DMS79 (cell line): Measurements from ENCODE around the gene VDAC1.
"Not testable (repeated sequence)": the region's sequence is repeated elsewhere in the genome, so short reads cannot be mapped to it uniquely, and the experiment has no call there.

ENCODE experiments used
- DNase-seq: peaks from one replicate; lab custom pipeline; 2025; lab: John Stamatoyannopoulos, UW

Gene VDAC1

DNA sequence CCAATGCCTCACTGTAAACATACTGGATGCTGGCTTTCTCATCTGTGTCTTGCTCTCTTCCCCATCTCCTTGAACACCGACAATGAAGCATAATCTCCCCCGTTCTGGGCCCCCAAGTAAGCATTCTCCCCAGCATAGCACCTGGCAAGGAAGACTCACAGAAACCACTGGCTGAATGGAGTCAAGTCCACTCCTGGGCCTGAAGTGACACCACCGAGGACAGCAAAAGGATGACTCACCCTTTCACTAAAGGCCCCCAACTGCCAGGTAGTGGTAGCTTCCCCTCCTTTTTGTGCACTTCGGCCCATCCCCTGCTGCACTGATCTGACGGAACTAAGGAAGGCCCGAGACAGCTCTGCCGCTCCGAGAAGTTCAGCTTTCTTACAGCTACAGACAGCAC lies 9.4 kb downstream of the VDAC1 start:
- no peak for DNase-seq

DNA sequence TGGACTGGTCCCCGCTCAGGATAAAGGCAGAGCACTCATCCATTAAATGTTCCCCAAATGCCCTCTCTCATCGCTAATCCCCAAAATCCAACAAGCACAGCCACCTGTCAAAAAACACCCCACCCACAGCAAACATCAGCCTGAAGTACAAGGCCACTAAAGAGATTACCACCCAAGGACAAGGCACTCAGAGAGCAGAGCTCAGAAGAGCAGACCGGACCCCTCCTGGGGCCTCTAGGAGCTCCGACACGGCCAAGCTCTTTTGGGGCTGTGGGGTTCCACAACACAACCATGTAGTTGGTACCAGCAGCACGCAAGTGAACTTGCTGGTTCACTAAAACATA lies 9.8 kb downstream of the VDAC1 start:
- DNase-seq: no peak

DNA sequence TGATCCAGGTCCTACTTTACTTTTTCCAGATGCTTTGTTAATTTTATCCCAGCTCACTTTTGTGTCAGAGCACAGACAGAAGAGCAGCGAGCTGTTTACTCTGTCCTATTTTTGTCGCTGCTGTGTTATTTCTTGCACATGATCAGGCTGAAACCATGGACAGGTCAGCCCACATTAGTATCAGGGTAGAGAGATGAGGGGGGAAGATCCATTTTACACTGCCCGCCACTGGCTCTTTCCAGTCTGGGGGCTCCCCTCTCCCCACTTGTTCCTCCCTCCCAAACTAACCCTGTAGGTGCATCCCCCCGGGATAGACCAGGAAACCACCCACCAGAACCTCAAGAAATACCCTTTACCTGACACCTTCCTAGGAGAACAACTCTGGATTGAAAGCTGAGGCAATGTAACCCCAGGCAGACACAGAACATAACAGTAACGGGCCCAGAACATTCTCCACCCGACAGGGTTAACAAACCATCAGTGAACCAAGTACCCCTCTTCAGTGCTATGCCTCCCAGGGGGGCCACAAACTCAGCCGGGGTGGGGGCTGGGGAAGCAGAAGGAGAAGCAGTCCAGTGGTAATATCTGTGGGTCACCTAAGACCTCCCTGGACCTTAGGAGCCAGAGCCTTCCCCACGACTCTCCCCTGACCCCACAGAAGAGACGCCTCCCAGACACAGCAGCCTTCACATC lies 10.3 kb downstream of the VDAC1 start:
- DNase-seq: no peak

DNA sequence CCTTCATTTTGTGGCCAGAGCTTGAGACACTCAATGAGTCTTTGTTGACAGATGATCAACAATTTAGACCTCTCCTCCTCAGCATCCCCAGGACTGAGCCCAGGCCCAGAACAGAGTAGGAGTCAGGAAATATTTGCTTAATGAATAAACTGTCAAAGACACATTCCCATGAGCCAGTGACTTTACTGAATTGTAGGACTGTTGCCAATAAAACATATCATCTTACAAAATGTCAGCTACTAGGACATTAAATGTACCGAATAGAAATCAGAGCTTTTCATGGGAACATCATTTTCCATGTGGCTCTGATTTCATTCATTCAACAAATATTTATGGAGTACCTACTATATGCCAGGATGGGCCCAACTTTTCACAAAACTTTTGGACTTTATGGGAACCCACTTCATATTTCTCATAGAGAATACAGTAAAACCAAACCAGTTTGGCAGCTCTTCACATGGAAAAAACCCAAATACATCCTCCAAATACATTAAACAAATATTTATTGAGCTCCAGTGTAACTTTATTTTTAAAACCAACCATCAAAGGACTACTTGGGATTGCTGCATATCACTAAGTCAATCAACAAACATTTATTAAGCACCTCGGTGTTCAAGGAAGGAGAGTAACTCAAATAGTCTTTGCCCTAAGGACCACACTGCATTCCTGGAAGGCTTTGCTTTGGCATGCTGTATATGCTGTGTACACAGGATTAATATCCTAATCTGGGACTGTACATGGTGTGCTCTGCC lies 11.4 kb downstream of the VDAC1 start:
- no peak for DNase-seq

DNA sequence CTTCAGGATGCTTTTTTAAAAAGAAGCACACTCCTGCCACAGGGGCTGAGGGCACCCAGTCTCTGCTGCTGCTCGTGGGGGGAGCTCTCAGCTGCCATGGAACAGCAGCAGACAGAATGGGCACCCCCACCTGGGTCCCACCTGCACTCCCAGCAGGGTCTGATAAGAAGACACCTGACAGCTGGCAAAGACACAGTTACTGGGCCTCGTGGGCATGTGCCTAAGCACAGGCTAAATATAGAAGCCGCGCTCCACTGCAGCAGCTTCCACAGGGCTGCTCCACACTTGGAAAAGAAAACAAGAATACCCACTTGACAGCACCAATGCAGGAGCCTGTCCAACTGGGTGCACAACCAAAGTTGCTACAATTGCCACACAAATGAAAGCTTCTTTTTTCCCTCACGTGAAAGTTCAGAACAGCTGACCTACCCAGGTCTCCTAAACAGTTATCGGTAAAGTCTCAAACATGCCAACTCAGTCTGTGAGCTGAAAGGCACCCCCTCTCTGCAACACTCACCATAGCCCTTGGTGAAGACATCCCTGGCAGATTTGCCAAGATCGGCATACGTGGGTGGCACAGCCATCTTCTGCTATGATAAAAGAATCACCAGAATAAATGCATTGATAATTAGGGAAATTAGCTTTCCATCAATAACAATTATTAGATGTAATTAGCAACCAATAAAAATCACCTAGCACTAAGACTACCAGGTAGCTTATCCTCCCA lies 12.2 kb downstream of the VDAC1 start:
- no peak for DNase-seq

DNA sequence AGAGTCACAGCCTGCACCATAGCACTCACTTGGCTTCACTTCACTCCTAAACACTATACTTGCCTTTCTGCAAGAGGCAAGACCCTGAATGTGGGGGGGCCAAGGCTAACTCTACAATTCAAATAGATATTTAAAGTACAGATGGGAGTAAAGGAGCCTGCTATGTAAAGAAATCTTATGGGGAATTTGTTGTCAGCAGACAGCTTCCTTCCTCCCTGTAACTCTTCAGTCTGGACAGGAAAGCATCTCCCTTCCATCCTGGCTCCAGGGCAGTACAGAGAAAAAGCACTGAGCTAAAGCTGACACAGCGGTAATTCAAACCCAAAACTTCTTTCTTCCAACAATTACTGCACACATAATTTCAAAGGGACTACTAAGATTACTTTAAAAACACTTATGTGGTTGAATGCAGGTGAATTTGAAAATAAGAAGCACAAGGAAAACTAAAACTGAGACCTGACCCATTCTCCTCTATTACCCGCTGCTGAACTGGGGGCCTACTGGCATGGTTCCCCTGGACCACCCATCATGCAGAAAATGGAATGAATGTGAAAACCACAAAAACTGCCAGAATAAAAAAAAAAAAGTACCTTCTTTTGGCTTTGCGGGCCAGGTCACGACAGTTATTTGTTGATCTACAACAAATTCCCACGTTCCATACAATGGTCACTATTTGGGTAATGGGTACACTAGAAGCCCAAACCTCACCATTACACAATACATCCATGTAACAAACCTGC lies 13.4 kb downstream of the VDAC1 start:
- DNase-seq: no peak

DNA sequence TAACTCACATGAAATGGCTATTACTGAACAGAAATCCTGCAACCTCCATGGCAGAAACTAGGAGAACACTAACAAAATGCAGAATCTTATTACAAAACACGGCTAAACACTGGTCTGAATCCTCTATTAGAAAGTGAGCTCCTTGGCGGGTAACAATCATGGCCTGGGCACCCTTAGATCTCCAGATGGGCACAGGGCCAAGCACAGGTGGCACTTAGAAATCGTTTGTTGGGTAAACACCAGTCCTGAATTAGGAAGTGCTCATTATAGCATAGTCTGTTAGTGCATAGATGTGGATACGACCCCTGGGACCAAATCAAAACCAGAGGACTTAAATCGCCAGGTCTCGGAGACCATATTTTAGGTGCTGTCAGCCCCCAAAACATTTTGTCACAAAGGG lies 14.4 kb downstream of the VDAC1 start:
- peak; percentile 17 for DNase-seq

DNA sequence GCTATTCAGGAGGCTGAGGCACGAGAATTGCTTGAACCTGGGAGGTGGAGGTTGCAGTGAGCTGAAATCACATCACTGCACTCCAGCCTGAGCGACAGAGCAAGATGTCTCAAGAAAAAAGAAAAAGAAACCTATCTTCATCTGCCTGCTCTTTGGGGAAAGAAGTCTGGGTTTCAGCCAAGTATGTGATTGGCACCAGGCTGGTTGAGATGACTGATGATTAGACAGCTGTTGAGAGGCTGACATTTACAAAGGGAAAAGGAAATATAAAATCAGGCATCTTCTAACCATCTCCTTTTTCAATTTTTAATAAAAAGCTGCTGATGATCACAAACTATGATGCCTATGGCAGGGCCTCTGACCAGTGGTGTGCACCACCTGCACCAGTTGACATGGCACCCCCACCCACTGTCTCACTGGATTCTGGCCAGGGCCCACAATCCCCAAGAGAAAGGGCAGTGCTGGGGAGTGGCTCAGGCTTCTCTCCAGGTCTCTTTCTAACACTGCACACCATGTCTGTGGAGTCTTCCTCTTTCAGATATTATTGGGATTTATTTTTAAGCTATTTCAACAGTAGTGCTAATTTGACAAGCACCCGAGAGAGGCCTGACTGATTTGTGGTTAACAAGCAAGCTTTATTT lies 19.1 kb downstream of the VDAC1 start:
- no peak for DNase-seq

DNA sequence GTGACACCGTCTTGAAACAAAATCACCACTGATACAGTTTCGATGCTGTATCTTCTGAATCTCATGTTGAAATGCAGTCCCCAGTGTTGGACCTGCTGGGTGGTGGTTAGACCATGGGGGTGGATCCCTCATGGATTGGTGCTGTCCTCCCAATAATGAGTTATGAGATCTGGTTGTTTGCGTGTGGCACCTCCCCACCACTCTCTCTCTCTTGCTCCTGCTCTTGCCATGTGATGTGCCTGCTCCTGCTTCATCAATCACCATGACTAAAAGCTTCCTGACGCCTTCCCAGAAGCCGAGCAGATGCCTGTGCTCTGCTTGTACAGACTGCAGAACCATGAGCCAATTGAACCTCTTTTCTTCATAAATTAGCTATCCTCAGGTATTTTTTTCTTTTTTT lies 21.1 kb downstream of the VDAC1 start:
- DNase-seq: no peak

DNA sequence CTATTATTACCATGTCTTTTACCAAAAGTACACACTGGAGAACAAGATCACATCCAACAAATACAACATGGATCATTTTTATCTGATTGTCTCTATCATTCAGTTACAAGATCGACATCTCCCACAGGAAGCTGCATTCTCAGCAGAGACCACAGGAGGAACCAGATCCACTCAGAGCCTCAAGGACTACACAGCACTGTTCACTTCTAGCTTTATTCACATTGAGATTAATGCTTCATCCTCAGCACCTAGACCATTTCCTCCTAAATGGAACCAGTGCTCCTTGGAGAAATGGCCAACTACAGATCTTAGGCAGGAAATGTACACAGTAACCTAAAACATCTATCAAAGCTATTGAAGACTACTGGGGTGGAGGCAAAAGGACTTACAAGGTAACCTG lies 23.1 kb downstream of the VDAC1 start:
- DNase-seq: no peak

DNA sequence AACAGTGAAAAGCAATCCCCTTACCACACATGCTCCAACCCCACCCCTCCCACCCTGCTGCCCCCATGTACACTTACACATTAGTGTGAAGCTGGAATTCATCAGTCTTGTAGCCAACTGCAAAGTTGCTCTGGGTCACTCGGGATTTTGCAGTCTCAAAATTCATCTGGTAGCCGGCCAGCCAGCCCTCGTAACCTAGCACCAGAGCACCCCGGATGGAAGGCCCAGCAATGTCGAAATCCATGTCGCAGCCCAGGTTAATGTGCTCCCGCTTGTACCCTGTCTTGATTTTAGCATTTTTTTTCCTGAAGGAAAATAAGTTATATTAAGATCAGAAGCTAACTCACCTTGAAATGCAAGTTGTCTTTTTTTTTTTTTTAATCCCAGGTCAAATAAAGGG lies 24.1 kb downstream of the VDAC1 start:
- DNase-seq: no peak

DNA sequence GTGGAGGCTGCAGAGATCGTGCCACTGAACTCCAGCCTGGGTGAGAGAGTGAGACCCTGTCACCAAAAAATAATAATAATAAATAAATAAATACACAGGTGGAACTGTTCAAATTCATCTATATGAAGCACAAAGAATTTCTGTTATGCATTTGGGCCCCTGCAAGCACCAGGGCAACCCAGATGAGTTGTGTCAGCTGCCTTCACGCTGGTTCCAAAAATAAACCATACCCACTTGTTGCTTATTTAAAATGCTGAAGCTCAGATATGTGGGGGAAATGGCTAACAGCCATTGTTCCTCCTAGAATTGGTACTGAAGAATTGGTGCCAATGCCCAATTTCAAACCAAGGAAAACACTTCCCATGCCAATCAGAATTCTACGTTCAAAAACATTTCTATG lies 25.8 kb downstream of the VDAC1 start:
- DNase-seq: no peak

DNA sequence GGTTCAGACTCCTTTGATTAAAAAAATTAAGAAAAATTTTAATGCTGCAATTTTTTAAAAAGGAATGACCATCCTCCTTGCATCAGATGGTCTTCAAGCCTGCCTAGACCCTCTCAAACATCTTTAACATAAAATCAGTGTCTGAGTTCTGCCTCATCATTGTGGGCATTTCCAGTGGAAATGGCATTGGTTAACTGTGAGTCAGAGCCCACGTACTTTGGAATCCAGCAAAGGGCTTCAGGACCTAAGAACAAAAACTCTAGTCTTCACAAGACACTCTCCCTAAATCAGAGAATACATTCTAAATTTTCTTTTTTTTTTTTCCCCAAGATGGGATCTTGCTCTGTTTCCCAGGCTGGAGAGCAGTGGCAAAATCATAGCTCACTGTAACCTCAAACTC lies 26.9 kb downstream of the VDAC1 start:
- DNase-seq: no peak

DNA sequence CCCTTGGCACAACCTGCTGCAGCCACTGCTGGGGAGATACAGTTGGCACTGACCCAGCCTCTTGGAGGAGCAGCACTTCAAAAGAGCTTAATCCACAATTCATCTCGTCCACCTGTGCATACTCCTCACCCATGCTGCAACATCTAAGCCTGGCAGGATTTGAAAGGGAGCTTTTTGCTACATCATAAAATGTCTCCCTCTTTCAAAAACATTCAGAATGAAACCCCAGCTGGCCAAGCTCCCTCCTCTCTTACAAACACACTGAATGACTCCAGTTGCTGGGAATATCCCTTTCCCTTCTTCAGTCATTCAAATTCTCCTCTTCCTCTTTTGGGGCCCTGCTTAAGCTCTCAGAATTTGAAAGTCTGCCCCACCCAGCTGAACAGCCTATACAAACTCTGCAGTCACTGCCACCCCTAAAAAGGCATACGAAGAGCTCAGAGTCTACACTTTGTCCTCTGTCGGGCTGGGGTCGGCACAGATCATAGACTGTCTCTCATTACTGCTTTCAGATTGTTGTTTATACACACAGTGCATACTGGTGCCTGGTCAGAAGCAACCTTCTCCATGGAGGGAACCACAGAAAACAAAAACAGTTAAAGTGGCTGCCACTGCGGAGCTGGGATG lies 27.5 kb downstream of the VDAC1 start:
- DNase-seq: peak; percentile 71

DNA sequence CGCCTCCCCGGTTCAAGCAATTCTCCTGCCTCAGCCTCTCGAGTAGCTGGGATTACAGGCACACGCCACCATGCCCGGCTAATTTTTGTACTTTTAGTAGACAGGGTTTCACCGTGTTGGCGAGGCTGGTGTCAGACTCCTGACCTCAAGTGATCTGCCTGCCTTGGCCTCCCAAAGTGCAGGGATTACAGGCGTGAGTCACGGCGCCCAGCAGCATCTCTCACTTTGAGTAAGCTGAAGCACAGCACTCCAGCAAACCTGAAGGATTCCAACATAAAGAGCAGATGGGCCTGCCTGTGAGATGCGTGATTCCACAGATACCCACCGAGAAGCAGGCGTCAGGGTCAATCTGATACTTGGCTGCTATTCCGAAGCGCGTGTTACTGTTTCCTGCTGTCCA lies 29.2 kb downstream of the VDAC1 start:
- not testable (repeated sequence) for DNase-seq

DNA sequence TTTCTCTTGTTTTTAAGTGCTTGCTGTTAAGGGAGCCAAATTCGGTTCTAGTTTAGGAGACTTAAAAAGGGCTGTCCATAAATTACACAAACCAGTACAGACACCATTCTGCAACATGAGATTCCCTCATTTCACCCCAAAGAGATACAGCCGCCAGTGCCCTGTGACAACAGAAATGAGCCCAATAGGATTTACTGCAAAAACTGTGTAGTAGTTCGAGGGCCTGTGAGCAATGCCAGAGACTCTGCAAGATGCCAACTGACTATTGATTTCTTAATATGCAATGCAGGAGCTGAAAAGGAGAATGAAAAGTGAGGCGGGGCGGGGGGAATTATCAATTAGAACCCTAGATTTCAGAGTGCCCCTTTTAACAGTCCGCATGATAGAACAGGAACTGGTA lies 30.6 kb downstream of the VDAC1 start:
- DNase-seq: no peak

DNA sequence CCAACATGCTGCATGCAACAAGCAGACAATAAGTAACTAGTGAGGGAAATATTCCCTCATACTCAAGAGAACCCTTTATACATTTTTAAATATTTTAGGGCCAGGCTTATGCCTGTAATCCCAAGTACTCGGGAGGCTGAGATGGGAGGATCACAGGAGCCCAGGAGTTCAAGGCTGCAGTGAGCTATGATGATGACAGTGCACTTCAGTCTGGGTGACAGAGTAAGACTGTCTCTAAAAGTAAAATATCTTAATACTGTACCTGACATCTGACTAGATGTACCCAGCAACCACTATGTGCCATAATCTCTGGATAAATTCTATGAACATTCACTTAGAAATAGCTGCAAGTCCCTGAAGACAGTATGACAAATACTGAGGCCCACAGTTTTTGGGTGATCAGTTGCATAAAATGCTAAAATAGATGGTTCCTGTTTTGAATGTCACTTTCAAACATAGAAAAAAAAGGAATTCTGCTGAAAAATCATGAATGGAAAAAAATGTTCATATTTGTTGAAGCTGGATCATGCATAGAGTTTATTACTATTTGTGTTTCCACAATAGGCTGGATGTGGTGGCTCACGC lies 34.4 kb downstream of the VDAC1 start:
- no peak for DNase-seq

DNA sequence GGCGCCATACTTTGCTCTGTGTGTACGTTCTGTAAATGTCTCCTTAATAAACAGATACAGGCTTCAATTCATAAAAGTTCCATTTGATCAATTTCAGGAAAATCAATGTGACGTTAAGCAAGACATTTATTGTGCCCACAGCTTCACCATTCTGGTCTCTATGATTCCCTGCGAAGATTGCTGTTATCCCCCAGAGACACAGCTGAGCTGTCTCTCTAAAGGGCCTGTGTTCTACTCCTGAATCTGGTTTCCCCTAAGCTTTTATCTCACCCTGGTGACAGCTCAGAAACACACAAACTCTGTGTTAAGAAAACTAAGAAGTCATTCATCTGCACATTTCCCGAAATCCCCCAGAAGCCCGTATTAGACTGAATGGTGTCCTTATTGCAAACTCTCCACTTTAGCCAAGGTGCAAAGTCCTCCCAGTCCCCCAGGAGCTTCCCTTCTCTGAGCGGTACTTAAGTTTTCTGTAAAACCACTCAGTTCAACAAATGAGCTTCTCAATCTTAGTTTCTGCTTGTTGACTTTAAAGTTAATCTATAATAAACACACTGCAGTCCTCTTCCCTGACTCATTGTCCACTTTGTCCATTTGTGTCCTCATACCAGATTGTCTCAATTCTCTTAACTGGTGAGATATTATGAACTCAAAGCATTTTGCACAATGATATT lies 35.0 kb downstream of the VDAC1 start:
- no peak for DNase-seq

DNA sequence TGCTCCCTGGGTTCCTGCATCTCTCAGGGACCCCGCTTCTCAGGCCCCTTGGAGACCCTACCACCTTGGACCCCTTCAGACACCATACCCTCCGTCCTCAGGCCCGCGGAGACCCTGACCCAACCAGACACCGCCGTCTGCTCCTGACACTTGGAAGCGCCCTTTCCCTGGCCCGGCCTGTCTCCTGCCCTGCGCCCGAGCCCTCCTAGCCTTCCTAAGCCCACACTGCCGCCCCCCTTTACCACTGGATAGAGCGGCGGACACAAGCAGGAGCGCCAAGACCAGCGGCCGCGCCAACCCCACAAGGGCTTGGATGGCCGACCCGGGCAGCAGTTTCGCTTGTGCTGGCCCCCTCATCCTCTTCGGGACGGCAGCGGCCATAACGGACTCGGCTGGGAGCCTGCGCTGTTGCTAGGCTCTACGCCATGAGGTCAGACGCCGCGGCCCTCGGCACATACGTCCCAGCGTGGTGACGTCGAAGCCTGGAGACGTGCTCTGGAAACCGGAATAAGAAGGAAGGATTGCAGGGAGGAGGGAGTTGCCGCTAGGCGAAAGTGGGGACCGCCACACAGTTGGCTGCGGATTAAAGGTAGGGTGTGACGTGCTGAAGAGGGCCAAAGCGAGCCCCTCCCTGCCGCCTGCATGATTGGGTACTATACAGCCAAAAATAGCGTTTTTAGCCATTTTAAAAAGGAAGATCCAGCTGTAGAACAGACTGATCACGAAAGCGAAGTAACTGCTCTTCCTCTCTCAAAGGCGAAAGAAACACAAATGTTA lies 36.4 kb downstream of the VDAC1 start, which contains the start of gene C5orf15:
C5orf15 (minus strand) TSS at position 422 of the 777 bp plus-strand sequence; CDS start at position 381, 41 bp downstream.
- peak; percentile 72 for DNase-seq
